Smooth muscle cell (in vitro differentiated cells): Measurements from ENCODE around the gene FAM72B. TPM values are rescaled to one million over a fixed set of nuclear protein-coding genes. Genes with fewer than 3 reads are reported as not detected.
"Not testable (repeated sequence)": the region's sequence is repeated elsewhere in the genome, so short reads cannot be mapped to it uniquely, and the experiment has no call there.

Experiments used
- DNase-seq: peaks from one replicate; lab custom pipeline; 2025; ENCODE audit not compliant: unreplicated experiment; lab: John Stamatoyannopoulos, UW
- H2AFZ ChIP-seq: fragments of 200-600 bp; sonication (generic); 2 replicates; pipeline ENCODE4 v1.6.0; 2016; ENCODE audit warnings: antibody characterized with exemption, low read depth, mild to moderate bottlenecking
- H3F3A ChIP-seq: fragments of 200-600 bp; sonication (generic); 2 replicates; pipeline ENCODE4 v1.6.0; 2017; ENCODE audit warnings: antibody characterized with exemption, low read depth
- H3K27ac ChIP-seq: fragments of 200-600 bp; sonication (generic); 2 replicates; pipeline ENCODE4 v1.5.1; 2016; ENCODE audit warnings: low read depth, mild to moderate bottlenecking
- H3K27me3 ChIP-seq: fragments of 200-600 bp; sonication (generic); 2 replicates; pipeline ENCODE4 v1.6.1; 2016; ENCODE audit warnings: low read depth, mild to moderate bottlenecking
- H3K36me3 ChIP-seq: fragments of 200-600 bp; sonication (generic); 2 replicates; pipeline ENCODE4 v1.5.1; 2016; ENCODE audit warnings: low read depth
- H3K4me1 ChIP-seq: fragments of 200-600 bp; sonication (generic); 2 replicates; pipeline ENCODE4 v1.5.1; 2016; ENCODE audit warnings: low read depth
- H3K4me2 ChIP-seq: fragments of 200-600 bp; sonication (generic); 2 replicates; pipeline ENCODE4 v1.6.0; 2016; ENCODE audit warnings: mild to moderate bottlenecking
- H3K4me3 ChIP-seq: fragments of 200-600 bp; sonication (generic); 2 replicates; pipeline ENCODE4 v1.5.1; 2016; ENCODE audit warnings: mild to moderate bottlenecking
- H3K79me2 ChIP-seq: fragments of 200-600 bp; sonication (generic); 2 replicates; pipeline ENCODE4 v1.6.0; 2016; ENCODE audit warnings: low read depth, mild to moderate bottlenecking
- H3K9ac ChIP-seq: fragments of 200-600 bp; sonication (generic); 2 replicates; pipeline ENCODE4 v1.6.0; 2016; ENCODE audit warnings: low read depth
- H3K9me3 ChIP-seq: fragments of 200-600 bp; sonication (generic); replicated peaks from 2 replicates; pipeline ENCODE4 v1.5.1; 2016; ENCODE audit warnings: low read depth
- H4K20me1 ChIP-seq: fragments of 200-600 bp; sonication (generic); 2 replicates; pipeline ENCODE4 v1.6.0; 2016; ENCODE audit warnings: low read depth
- WGBS: methylation state at CpG from one replicate; pipeline ENCODE4 v1.1.7; 2016; ENCODE audit warnings: low lambda C conversion rate; 5-methylcytosine and 5-hydroxymethylcytosine counted together
- polyA plus RNA-seq: library from polyadenylated mRNA; unstranded; fragments of >200 nt; fragmentation: Nextera tagmentation; extraction: Ambion mirVana; gene quantifications from 2 replicates; pipeline ENCODE4 v1.2.1, GENCODE V29; 2016
- total RNA-seq: library from RNA; depleted of rRNA; stranded (reverse); fragments of >200 nt; gene quantifications from 2 replicates; pipeline ENCODE4 v1.2.3, GENCODE V29; 2014

Gene FAM72B
- total and polyA plus RNA-seq, 2 experiments from 2014 or later = 1.6 to 1.7 TPM

GRCh38 chr1:121151294-121151693 lies 32.8 kb downstream of the FAM72B start:
- no CpG with 5 or more reads among the region's 1 CpG for WGBS
- H3K4me3 ChIP-seq, H2AFZ ChIP-seq: not testable (repeated sequence)

GRCh38 chr1:121148489-121149190 lies 35.5 kb downstream of the FAM72B start:
- H3K9me3 ChIP-seq, H3K4me3 ChIP-seq, H3F3A ChIP-seq, H3K4me1 ChIP-seq, H2AFZ ChIP-seq, H3K36me3 ChIP-seq, H3K27me3 ChIP-seq, H3K27ac ChIP-seq, DNase-seq, H4K20me1 ChIP-seq, H3K79me2 ChIP-seq, H3K4me2 ChIP-seq, H3K9ac ChIP-seq: not testable (repeated sequence)
- WGBS = 10% methylated on average over 2 of the region's 9 CpGs

More at GRCh38 chr1:121151294-121151693, 32.8 kb downstream of the FAM72B start:
- not testable (repeated sequence) for H3F3A ChIP-seq, DNase-seq, H3K27ac ChIP-seq, H3K4me2 ChIP-seq, H3K79me2 ChIP-seq, H3K36me3 ChIP-seq, H3K27me3 ChIP-seq, H3K9ac ChIP-seq, H4K20me1 ChIP-seq, H3K9me3 ChIP-seq, H3K4me1 ChIP-seq

DNA sequence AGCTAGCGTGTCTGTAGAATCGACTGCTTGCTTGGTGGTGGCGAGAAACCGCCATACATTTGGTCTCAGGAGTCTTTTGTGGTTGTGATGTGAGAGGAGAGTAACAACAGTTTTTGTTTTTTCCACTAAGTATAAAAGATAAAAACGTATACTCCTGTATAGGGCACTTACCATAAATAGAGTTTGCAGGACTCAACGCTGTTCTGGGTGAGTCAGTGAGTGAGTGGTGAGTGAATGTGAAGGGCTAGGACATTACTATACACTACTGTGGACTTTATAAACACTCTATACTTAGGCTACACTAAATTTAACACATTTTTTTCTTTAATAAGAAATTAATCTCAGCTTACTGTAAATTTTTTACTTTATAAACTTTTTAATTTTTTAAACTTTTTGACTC lies 43.7 kb downstream of the FAM72B start:
- DNase-seq, H3K4me2 ChIP-seq, H3K79me2 ChIP-seq, H3K4me3 ChIP-seq, H3K27me3 ChIP-seq, H3K4me1 ChIP-seq, H3K9me3 ChIP-seq, H4K20me1 ChIP-seq, H3K27ac ChIP-seq, H3K9ac ChIP-seq, H3K36me3 ChIP-seq, H3F3A ChIP-seq, H2AFZ ChIP-seq: not testable (repeated sequence)
- WGBS = no CpG with 5 or more reads among the region's 6 CpGs

- not testable (repeated sequence) for H3K27me3 ChIP-seq, H3K4me3 ChIP-seq, H3K9me3 ChIP-seq, H3K79me2 ChIP-seq, H3K27ac ChIP-seq, H3K4me2 ChIP-seq, H2AFZ ChIP-seq, H3K9ac ChIP-seq, H3K36me3 ChIP-seq, H4K20me1 ChIP-seq, H3K4me1 ChIP-seq, DNase-seq, H3F3A ChIP-seq
- no CpG with 5 or more reads among the region's 1 CpG for WGBS
Observed at GRCh38 chr1:121131494-121131893, 52.6 kb downstream of the FAM72B start.

DNA sequence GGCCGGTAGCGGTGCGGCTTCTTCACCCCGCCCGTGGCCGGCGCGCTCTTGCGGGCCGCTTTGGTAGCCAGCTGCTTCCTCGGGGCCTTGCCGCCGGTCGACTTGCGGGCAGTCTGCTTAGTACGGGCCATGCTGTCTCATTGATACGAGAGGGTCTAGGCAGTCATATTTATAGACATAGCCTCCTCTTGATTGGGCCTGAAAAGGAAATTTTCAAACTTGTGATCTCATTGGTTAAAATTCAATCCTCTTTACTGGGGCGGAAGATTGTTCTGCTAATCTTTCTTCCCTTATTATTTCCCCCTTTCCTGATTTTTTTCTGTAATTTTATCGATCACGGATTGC lies 65.7 kb downstream of the FAM72B start:
- H3K79me2 ChIP-seq, H3K36me3 ChIP-seq, H3K4me3 ChIP-seq, H2AFZ ChIP-seq, H3K27me3 ChIP-seq, H4K20me1 ChIP-seq, H3F3A ChIP-seq, H3K4me2 ChIP-seq, H3K4me1 ChIP-seq, H3K27ac ChIP-seq, H3K9ac ChIP-seq, DNase-seq, H3K9me3 ChIP-seq: not testable (repeated sequence)
- WGBS = 92% methylated on average over 2 of the region's 20 CpGs

Other genes starting within 250 kb of the FAM72B start
- gene SRGAP2C, start 635 bp upstream of the FAM72B start, total RNA-seq = 14.7 and 18.1 TPM in 2 replicates
- 10.4 and 11.3 TPM in 2 replicates for gene SRGAP2C, start 635 bp upstream of the FAM72B start, polyA plus RNA-seq